ENCODE data around the gene ARF3. TPM values are rescaled to one million over a fixed set of nuclear protein-coding genes. Genes with fewer than 3 reads are reported as not detected.
"Not testable (repeated sequence)": the region's sequence is repeated elsewhere in the genome, so short reads cannot be mapped to it uniquely, and the experiment has no call there.

Gene ARF3
- total RNA-seq, 1 experiment from 2014 or later = 163 TPM

GRCh38 chr12:48932878-48933277 lies 24.4 kb downstream of the ARF3 start:
- no peak for DNase-seq (ENCODE audit: low read depth)

DNA sequence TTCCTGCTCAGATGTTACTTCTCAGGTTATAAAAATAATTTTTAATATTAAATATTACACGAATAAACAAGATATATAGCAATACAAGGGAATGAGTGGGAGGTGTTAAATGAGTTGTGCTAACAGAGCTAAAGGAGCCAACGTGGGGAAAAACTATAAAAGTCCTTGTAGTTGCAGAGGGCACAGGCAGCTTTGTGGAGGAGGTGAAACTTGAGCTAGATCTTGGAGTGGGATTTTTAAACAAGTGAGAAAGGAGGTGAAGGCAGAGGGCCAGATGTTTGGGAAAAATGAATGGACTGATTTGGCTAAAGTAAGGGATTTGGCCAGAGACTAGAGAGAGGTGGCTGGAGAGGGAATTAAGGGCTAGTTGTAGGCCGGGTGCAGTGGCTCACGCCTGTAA lies 26.8 kb downstream of the ARF3 start:
- DNase-seq (ENCODE audit: low read depth) = no peak

DNA sequence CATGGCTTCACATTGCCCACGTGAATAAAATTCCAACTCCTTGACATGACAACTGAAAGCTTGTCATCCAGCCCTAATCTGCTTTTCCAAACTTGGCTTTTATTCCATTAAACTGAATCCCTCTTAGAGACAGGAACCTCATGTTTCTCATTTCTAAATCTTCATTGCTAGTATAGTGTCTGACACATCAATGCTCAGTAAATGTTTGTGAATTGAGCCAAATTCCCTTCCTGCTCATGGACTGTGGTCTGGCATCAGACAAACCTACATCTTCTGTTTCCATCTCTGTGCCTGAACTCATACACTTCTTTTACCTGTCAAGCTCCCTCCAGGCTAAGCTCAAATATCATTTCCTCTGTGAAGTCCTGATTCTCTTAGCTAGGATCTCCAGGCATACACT lies 27.7 kb downstream of the ARF3 start:
- DNase-seq (ENCODE audit: low read depth) = no peak

DNA sequence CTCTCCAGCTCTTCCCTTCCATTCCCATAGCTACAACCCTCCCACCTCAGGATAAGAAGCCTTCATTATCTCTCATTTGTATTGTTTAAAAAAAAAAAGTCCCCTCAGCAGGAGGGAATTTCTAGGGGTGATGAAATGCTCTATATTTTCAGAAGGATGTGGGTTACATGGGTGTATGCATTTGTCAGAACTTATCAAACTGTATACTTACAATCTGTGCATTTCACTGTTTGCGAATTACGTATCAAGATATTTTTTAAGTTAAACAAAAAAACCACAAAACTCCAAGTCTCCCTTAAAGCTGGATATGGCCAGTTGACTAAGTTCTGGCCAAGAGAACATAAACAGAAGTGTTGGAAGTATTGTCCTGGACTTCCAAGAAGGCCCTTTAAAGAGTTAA lies 30.0 kb downstream of the ARF3 start:
- no peak for DNase-seq (ENCODE audit: low read depth)

GRCh38 chr12:48925304-48926011 lies 31.8 kb downstream of the ARF3 start, which contains the start of gene FKBP11:
Gene FKBP11, minus strand, starts transcription at chr12:48925492. Its CDS starts 64 bp downstream, at chr12:48925428.
- peak; percentile 32 for DNase-seq (ENCODE audit: low read depth)

DNA sequence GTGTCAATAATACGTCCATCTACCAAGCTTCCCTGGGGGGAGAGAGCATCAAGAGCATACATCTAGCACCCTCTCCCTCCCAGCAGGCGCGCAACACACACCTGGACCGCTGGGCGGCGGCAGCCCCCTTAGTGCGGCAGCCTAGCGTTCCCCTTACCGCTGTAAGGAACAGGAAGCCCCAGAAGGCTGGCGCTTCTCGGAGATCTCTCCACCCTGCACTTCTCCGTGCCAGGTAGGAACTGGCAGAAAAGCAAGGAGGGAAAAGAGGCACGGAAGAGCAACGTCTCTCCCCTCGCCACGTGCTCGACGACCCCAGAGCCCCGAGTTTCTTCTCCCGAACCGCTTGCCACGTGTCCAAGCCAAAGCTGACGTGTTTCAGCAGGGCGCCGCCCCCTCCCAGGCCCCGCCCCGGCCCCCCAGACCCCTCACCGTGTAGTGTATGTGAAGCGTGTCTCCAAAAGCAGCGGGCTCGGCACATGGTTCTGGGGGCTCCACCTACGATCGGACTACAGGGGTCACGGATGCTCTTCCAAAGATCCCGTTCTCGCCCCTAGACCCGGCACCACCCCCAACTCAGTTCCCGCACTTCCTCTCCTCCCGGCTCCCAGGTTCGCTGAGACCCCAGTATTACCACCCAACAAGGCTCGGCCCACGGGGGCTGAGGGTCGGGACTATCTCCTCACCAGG lies 32.5 kb downstream of the ARF3 start:
- DNase-seq (ENCODE audit: low read depth) = peak; percentile 43

DNA sequence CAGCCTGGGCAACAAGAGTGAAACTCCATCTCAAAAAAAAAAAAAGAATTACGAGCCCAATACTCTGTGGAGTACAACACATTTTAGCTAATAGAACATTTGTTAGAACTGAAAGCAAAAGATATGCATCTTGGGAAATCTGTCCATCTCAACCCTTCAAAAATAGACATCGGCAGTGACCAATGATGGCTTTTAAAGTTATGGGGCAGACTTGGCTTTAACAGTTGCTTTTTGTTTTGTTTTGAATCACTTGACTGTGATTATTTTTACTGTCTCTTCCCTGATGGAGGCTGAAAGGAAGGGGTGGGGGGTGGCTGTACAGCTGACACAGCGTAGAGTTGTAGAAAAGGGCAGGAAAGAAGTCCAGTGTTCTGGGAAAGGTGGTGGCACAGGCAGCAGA lies 34.2 kb downstream of the ARF3 start:
- DNase-seq (ENCODE audit: low read depth) = no peak

DNA sequence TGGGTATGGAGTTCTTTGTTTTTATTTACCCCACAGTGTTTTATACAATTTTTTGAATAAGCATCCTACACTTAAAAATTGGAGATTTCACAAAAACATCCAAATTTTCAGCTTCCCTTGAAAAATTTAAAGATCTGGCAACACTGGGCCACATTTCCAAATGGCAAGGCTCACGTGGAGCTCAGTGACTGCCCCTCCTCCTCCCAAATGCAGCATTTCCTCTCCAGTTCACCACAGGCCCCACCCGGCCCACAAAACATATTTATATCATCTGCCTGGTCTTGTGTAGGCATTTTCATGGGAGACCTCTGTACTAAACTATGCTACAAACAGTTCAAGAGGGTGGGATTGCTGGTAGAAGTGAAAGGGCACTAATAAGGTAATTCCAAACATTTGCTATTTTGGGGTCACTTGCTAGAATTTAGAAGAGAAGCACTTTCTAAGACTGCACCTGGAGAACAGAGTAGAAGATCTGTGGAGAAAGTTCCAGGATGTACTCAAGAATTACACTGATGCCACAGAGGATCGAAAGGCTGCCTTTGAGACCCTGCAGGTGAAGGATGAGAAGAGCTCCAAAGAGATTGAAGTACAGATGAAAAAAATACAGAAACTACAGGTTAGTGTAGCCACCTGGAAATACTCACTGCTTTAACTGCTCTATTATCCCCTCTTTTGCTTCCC lies 39.3 kb downstream of the ARF3 start:
- DNase-seq (ENCODE audit: low read depth) = no peak

DNA sequence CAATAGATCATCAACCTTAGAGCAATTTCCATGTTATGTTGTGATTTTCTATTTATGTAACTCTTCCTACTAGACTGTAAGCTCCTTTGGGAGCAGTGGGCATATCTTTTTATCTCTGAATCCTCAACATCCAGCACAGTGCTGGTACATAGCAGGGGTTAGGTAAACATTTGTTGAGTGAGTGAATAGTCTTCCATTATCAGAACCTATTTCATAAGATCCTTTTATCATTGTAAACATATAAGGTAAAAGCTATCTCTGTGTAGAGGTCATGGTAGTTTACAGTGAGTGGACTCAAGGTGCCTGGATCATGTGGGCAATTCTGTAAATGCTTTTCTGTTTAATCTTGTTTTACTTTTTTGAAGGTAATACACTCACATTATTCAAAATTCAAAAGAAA lies 47.1 kb downstream of the ARF3 start:
- no peak for DNase-seq (ENCODE audit: low read depth)

DNA sequence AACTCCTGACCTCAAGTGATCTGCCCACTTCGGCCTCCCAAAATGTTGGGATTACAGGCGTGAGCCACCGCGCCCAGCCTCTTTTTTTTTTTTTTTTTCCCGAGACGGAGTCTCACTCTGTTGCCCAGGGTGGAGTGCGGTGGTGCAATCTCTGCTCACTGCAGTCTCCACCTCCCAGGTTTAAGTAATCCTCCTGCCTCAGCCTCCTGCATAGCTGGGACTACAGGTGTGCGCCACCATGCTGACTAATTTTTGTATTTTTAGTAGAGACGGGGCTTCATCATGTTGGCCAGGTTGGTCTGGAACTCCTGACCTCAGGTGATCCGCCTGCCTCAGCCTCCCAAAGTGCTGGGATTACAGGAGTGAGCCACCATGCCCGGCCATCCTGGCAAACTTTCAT lies 47.6 kb downstream of the ARF3 start:
- not testable (repeated sequence) for DNase-seq (ENCODE audit: low read depth)

- no peak for DNase-seq (ENCODE audit: low read depth)
Observed at GRCh38 chr12:48907245-48907644, 50.0 kb downstream of the ARF3 start.

GRCh38 chr12:48903982-48904411 lies 53.3 kb downstream of the ARF3 start:
- DNase-seq (ENCODE audit: low read depth) = peak; percentile 63

DNA sequence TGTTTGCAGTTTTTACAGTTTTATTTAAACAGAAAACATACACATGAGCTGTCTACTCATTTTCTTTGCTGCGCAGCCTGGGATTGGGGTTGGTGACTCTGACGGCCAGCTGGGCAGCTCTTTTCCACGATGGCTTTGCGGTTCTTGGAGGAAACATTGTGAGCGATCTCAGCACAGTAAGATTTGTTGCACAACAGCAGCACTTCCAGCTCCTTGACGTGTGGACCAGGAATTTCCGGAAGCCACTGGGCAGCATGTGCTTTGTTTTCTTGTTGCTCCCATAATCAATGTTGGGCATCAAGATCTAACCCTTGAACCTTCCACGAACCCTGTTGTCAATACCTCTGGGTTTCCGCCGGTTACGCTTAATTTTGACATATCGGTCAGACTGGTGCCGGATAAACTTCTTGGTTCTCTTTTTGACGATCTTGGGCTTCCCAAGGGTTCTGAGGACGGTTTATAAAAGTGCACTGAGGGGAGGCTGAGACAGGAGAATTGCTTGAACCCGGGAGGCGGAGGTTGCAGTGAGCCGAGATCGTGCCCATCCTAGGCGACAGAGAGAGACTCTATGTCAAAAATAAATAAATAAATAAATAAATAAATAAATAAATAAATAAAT lies 53.8 kb downstream of the ARF3 start:
- peak; percentile 8 for DNase-seq (ENCODE audit: low read depth)

GRCh38 chr12:48901278-48901677 lies 56.0 kb downstream of the ARF3 start:
- DNase-seq (ENCODE audit: low read depth) = no peak

DNA sequence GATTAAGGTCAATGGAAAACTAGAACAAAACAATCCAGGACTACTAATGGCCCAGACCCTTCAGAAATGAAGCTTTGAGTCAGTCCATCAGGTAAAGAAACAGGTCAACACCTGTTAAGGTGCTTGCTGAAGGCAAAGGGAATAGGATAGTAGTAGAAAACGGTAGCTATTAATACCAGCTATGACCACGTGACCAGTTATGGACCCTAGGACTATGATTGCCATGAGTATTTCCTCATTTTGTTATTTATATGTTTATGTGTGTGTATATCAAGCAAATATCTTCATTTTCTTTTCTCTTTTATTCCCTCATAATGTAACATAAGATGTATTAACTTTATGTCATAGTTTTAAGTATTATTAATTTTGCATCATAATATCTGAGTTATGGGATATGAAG lies 57.6 kb downstream of the ARF3 start:
- DNase-seq (ENCODE audit: low read depth) = no peak

DNA sequence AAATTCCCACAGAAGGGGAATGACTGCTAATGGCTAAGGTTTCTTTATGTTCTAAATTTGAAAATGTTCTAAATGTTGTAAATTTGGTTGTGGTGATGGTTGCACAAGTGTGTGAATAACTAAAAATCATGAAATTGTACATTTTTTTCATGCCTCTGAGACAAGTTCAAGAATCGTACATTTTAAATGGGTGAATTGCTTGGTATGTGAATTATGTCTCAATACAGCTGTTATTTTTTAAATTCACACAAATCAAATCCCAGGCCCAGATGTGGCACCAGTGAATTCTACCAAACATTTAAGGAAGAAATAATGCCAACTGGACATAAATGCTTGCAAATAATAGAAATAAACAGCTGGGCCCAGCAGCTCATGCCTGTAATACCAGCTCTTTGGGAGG lies 63.0 kb downstream of the ARF3 start:
- DNase-seq (ENCODE audit: low read depth) = no peak

DNA sequence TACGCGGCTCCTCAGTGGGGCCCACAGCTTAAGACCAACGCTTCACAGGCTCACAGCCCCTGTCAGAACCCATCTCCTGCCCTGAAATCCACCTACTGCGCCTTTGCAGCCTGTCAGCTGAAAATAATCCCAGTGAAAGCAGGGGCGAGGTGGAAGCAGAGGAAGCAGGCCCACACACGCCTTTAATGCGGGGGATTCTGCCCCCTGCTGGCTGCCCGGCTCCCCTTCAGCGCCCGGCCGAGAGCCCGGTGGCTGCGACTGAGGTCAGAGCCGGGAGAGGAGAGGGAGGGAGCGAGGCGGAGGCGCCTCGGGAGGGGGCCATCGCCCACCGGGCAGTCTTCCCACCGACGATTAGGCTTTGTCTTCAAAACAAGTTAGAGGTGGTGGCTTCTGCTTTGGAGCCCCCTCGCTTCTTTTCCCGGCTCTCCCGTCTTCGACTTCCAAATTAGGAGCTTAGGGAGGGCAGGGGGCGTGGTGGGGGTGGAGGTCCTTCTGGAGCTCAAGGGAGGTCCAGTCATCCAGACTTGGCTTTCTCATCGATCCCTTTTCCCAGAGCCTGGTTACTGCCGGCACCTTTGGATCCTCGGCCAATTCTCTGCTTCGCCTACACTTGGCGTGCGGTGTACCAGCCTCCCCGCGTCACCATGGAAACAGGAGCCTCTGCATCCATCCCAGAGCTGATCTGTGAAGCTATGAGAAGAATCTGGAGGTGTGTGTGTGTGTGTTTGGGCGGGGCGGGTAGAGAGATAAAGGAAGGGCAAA lies 66.4 kb downstream of the ARF3 start:
- peak; percentile 75 for DNase-seq (ENCODE audit: low read depth)

GRCh38 chr12:48889679-48890078 lies 67.6 kb downstream of the ARF3 start:
- DNase-seq (ENCODE audit: low read depth) = no peak

All from HT1080 (cell line).